Ovary (tissue), 3 donors: Measurements from ENCODE around the gene APOA1.

Experiments
- EP300 ChIP-seq: sonication (generic); formaldehyde crosslinking; IDR thresholded peaks from one replicate; pipeline ENCODE4 v1.6.1; 2017; ENCODE audit warnings: antibody characterized with exemption
- TF ChIP-seq, protein P1 (sequence below), 3 donors: fragments of 450-650 bp in 2 of 3; fragments of 200-600 bp in 1 of 3; IDR thresholded peaks; one replicate each; pipeline versions ENCODE4 v1.5.1 to v1.8.0; 2016 to 2022; ENCODE audit warnings: antibody characterized with exemption in 3 of 3, mild to moderate bottlenecking in 1 of 3
- donor health status: DM: no; HTN: no; CAD: no.

DNA sequence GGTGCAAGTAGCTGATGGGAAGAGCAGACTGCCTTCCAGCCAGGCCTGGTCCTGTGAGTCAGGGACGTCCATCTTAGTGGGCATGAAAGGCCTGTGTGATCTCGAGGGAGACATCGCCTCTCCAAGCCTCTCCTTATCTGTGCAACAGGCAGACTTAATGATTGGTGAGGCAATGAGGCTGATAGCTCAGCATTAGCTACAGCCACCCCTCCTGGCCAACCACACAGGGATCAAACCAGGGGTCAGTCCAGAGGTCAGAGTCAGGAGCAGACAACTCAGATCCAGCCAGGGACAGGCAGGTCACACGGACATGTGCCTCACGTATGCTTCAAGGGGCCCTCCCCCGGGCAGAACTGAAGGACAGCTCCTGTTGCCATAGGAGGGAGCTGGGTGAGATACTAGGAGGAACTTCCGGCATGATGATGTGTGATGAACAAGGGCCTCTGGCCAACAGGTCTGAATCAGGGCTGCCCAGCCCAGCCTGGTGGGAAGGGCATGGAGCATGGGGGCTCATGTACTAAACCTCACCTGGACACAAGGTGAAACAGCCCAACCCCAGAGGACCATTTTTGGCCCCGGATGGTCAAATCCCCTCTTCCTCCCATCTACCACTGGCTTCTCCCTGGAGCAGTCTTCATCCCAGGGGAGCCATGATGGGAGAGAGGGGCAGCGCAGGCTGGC, 10.5 kb downstream of the APOA1 start:
- TF ChIP-seq, protein P1, sequence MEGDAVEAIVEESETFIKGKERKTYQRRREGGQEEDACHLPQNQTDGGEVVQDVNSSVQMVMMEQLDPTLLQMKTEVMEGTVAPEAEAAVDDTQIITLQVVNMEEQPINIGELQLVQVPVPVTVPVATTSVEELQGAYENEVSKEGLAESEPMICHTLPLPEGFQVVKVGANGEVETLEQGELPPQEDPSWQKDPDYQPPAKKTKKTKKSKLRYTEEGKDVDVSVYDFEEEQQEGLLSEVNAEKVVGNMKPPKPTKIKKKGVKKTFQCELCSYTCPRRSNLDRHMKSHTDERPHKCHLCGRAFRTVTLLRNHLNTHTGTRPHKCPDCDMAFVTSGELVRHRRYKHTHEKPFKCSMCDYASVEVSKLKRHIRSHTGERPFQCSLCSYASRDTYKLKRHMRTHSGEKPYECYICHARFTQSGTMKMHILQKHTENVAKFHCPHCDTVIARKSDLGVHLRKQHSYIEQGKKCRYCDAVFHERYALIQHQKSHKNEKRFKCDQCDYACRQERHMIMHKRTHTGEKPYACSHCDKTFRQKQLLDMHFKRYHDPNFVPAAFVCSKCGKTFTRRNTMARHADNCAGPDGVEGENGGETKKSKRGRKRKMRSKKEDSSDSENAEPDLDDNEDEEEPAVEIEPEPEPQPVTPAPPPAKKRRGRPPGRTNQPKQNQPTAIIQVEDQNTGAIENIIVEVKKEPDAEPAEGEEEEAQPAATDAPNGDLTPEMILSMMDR (IDR thresholded peaks at IDR 0.05), result no peak
- TF ChIP-seq EP300, result no peak
